Measurements from ENCODE around the gene HDGFL2. TPM values are rescaled to one million over a fixed set of nuclear protein-coding genes. Genes with fewer than 3 reads are reported as not detected.

Gene HDGFL2
- total and polyA plus RNA-seq, 5 experiments from 2014 or later: 15.0 to 40.0 (median 25.3) TPM

GRCh38 chr19:4448147-4448985 lies 23.7 kb upstream of the HDGFL2 start:
- Mint-ChIP-seq H3K9me3 (no peaks in the 10 kb centered on the region), H3K27me3 (no peaks in the 10 kb centered on the region), H3K27ac (no peak overlapping the region), H3K4me3 (no peak overlapping the region), H3K36me3 (peaks cover 0 to 55% (median 12%) of the 10 kb centered on the region in 3 donors), H3K4me1 (no peaks in the 10 kb centered on the region)
- DNase-seq (no peak), ATAC-seq (no peak)
- POLR2A ChIA-PET: no interaction called here

- no peak for ATAC-seq
- no peak for DNase-seq
- peaks cover 0 to 60% (median 12%) of the 10 kb centered on the region in 3 donors for H3K36me3 Mint-ChIP-seq
- H3K27me3 Mint-ChIP-seq: no peaks in the 10 kb centered on the region
- no peaks in the 10 kb centered on the region for H3K4me1 Mint-ChIP-seq
- H3K9me3 Mint-ChIP-seq: no peaks in the 10 kb centered on the region
- POLR2A ChIA-PET: interaction anchor here (0.6 to 0.9 kb wide), 2 partner anchors 14 to 29 kb away, joined by 3 read pairs; no protein-coding TSS in a partner anchor
- H3K4me3 Mint-ChIP-seq: no peak overlapping the region
- H3K27ac Mint-ChIP-seq: no peak overlapping the region
These were observed 23.0 kb upstream of the HDGFL2 start for GRCh38 chr19:4449022-4449638.

- no peak for ATAC-seq
- Mint-ChIP-seq H3K27me3 (no peaks in the 10 kb centered on the region), H3K9me3 (no peaks in the 10 kb centered on the region), H3K36me3 (peaks cover 0 to 56% (median 12%) of the 10 kb centered on the region in 3 donors), H3K4me3 (no peak overlapping the region), H3K27ac (no peak overlapping the region), H3K4me1 (no peaks in the 10 kb centered on the region)
- POLR2A ChIA-PET: interaction anchor here (0.6 to 0.9 kb wide), 3 partner anchors 14 to 262 kb away, joined by 3 to 8 read pairs (median 3); no protein-coding TSS in a partner anchor
- no peak for DNase-seq
These were observed 22.5 kb upstream of the HDGFL2 start for GRCh38 chr19:4449639-4450028.

GRCh38 chr19:4452230-4452990 lies 19.7 kb upstream of the HDGFL2 start:
- DNase-seq: peak in 1 of 10 donors; percentile 57
- Mint-ChIP-seq H3K27me3 (no peaks in the 10 kb centered on the region), H3K27ac (peak overlapping the region in 2 of 10 donors; percentile 33 to 53), H3K4me1 (peaks cover 11 to 22% (median 13%) of the 10 kb centered on the region in 4 donors), H3K36me3 (peaks cover 0 to 50% (median 11%) of the 10 kb centered on the region in 3 donors), H3K9me3 (no peaks in the 10 kb centered on the region), H3K4me3 (no peak overlapping the region)
- no peak for ATAC-seq
- POLR2A ChIA-PET: interaction anchor here (0.7 kb wide), 3 partner anchors 19 to 849 kb away, joined by 3 read pairs; partner anchors contain the start of gene HDGFL2

DNA sequence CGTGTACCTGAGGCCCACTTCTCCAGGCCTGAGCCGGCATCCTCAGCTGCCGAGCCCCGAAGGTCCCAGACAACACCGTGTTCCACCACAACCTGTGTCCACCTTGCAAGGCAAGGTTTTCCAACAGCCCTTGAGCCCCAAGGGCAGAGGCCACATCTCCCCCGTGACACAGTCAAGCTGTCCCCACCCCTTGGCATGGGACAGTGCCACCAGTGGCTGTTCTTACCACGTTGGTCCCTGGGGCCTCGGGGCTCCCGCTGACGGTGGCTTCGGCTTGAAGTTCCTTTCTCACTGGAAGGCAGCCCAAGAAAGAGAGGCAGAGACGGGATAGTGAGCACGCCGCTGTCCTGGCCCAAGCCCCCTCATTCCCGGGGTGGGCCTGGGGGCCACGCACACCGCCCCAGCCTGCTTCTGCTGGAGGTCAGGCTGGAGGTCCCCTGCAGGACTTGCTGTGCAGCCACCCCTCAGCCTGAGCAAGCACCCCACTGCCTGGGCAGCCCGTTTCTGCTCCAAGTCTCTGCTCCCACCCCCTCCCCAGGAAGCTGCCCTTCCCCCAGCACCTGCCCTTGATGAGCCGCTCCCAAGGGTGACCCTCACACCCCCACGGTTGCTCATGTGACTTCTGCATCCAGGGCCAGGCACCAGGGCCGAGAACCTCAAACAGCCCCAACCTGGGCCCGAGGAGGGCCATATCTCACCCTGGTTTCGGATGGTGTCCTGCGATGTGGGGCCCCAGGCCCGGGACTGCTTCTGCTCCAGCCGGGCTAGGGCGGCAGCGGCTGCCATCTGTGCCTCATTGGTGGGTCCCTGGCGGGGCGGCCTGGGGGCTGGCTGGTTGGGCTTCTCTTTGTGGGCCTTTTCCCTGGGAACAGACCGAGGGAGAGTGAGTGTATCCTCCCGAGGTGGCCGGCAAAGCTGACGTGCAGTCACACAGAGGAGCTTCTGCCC lies 18.6 kb upstream of the HDGFL2 start:
- Mint-ChIP-seq H3K27me3 (peaks cover 0 to 1% (median 0%) of the 10 kb centered on the region in 5 donors), H3K4me1 (peaks cover 14 to 26% (median 15%) of the 10 kb centered on the region in 4 donors), H3K36me3 (peaks cover 0 to 46% (median 8%) of the 10 kb centered on the region in 3 donors), H3K9me3 (no peaks in the 10 kb centered on the region), H3K27ac (peak overlapping the region in 1 of 10 donors; percentile 59), H3K4me3 (no peak overlapping the region)
- POLR2A ChIA-PET: interaction anchor here (0.7 to 0.8 kb wide), 3 partner anchors 18 to 51 kb away, joined by 3 read pairs; partner anchors contain the start of genes CHAF1A and HDGFL2
- peak in 1 of 10 donors; percentile 56 for DNase-seq
- no peak for ATAC-seq

- POLR2A ChIA-PET: interaction anchor here (0.8 to 1.1 kb wide), 4 partner anchors 16 to 216 kb away, joined by 3 to 6 read pairs (median 4); partner anchors contain the start of genes CHAF1A and HDGFL2
- H3K4me3 Mint-ChIP-seq: peak overlapping the region in 8 of 10 donors; percentile 19 to 90 (median 44)
- peaks cover 0 to 33% (median 2%) of the 10 kb centered on the region in 3 donors for H3K36me3 Mint-ChIP-seq
- peak overlapping the region in 6 of 10 donors; percentile 42 to 73 (median 43) for H3K27ac Mint-ChIP-seq
- DNase-seq (peak in 1 of 10 donors; percentile 24), ATAC-seq (no peak)
- H3K9me3 Mint-ChIP-seq: no peaks in the 10 kb centered on the region
- H3K4me1 Mint-ChIP-seq: peaks cover 14 to 26% (median 15%) of the 10 kb centered on the region in 4 donors
- peaks cover 0 to 1% (median 0%) of the 10 kb centered on the region in 5 donors for H3K27me3 Mint-ChIP-seq
These were observed 17.1 kb upstream of the HDGFL2 start for GRCh38 chr19:4454747-4455718.

DNA sequence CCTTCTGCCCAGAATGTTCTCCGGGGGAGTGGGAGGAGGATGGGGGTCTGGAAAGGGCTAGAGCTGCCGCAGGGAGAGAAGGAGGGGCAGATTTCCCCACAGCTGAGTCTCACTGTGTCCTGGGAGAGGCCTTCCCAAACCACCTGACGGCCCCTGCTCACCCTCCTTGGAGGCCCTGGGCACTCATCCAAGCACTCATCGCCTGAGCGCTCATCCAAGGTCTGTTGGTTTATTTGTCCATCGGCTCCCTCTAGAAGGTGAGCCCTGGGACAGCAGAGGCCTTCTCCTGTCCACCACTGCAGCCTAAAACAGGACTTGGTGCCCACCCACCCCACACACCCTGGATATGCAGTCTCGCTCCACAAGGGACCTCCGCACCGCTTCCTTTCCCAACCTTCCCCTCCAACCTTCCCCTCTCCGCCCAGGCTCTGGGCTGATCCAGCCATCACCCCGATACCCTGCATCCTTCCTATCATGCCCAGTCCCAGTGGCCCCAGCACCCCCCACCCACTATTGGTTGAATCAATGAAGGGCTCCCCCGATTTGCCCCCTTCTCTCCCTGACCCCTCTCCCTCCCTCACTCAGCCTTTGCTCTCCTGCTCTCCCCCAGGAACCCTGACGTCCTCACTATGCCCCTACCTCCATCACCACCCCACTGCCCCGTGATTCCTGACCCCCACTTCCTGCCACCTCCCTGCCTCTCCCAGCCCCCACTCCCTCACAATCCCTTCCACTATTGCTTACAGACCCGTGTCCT lies 16.2 kb upstream of the HDGFL2 start:
- Mint-ChIP-seq H3K27me3 (peaks cover 0 to 1% (median 0%) of the 10 kb centered on the region in 5 donors), H3K27ac (peak overlapping the region; percentile 85 to 96 (median 94)), H3K9me3 (no peaks in the 10 kb centered on the region), H3K4me1 (peaks cover 14 to 26% (median 15%) of the 10 kb centered on the region in 4 donors), H3K36me3 (peaks cover 0 to 25% (median under 1%) of the 10 kb centered on the region in 3 donors), H3K4me3 (peak overlapping the region; percentile 82 to 93 (median 88))
- POLR2A ChIA-PET: interaction anchor here (1.1 to 3.9 kb wide), 3 partner anchors 16 to 215 kb away, joined by 5 to 50 read pairs (median 6); partner anchors contain the start of gene HDGFL2
- no peak for ATAC-seq
- no peak for DNase-seq

DNA sequence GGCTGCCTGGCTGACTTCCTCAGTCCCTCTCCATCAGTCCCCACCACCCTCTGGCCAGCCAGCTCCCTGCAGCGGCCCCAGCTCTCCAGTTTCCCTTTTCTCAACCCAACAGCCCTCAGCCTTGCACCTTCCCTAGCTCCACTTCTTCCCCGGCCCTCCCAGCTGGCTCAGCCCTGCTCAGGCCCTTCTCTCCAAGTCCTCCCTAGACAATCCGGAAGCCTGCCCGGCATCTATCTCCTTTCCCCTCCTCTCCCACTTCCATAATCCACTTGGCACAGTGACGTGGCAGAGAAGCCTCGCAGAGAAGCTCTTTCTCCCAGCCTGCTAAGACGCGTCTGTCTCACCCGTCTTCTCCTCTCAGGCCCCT lies 15.6 kb upstream of the HDGFL2 start:
- peaks cover 14 to 26% (median 15%) of the 10 kb centered on the region in 4 donors for H3K4me1 Mint-ChIP-seq
- no peak for DNase-seq
- no peak for ATAC-seq
- peaks cover 0 to 1% (median 0%) of the 10 kb centered on the region in 5 donors for H3K27me3 Mint-ChIP-seq
- H3K27ac Mint-ChIP-seq: peak overlapping the region; percentile 85 to 96 (median 94)
- H3K4me3 Mint-ChIP-seq: peak overlapping the region; percentile 82 to 93 (median 88)
- POLR2A ChIA-PET: interaction anchor here (0.5 to 3.9 kb wide), 4 partner anchors 15 to 214 kb away, joined by 4 to 50 read pairs (median 5); partner anchors contain the start of genes HDGFL2 and YJU2
- peaks cover 0 to 21% (median 0%) of the 10 kb centered on the region in 3 donors for H3K36me3 Mint-ChIP-seq
- H3K9me3 Mint-ChIP-seq: no peaks in the 10 kb centered on the region

DNA sequence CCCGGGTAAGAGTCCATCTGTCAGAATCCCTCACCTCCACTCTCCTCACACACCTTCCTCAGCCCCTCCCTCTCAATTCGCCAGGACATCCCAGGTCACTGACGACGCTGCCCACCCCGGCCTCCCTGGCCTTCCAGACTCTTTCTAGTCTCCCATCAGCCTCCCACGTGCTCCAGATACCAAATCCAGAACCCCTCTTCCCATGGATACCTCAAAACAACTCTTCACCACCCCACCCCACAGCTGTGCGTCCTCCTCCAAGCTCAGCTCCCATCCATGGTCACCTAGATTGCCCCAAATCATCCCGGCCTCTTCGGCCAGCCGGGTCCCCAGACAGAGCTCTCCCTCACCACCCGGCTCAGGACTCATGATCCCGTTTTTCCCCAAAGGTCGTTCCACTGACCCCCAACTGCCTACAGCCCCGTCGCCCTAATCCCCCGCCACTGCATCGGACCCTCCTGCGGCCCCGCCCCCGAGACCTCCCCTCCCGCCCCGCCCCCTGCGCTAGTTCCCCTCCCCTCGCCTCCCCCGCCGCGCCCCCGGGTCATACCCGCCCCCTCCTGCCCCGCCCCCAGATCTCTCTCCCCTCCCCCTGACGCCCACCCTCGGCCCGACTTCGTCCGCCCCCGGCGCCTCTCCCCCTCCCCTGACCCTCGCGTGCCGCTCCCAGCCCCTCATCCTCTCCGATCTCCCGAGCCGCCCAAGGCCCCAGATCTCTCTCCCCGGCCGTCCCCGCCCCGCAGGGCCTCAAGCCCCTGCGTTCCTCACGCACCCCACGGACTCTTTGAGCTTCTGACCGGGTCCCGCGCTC lies 15.0 kb upstream of the HDGFL2 start:
- ATAC-seq: peak; percentile 44 to 55
- peak in 6 of 10 donors; percentile 29 to 62 (median 42) for DNase-seq
- POLR2A ChIA-PET: interaction anchor here (0.5 to 3.9 kb wide), 6 partner anchors 15 to 210 kb away, joined by 3 to 50 read pairs (median 4); partner anchors contain the start of genes HDGFL2 and YJU2
- Mint-ChIP-seq H3K36me3 (peaks cover 0 to 15% (median 0%) of the 10 kb centered on the region in 3 donors), H3K9me3 (no peaks in the 10 kb centered on the region), H3K4me3 (peak overlapping the region; percentile 82 to 96 (median 92)), H3K27ac (peak overlapping the region; percentile 85 to 96 (median 94)), H3K4me1 (peaks cover 14 to 26% (median 15%) of the 10 kb centered on the region in 4 donors), H3K27me3 (peaks cover 0 to 1% (median 0%) of the 10 kb centered on the region in 5 donors)
